Inflammatory macrophage treated with lipopolysaccharide for 1 hour (primary cell): Measurements from ENCODE around the gene DDAH2.

Experiments used
- DNase-seq, 2 donors: peaks; one replicate each; pipeline ENCODE4 v3.0.0-alpha.2; 2020 to 2022

The DDAH2 gene

DNA sequence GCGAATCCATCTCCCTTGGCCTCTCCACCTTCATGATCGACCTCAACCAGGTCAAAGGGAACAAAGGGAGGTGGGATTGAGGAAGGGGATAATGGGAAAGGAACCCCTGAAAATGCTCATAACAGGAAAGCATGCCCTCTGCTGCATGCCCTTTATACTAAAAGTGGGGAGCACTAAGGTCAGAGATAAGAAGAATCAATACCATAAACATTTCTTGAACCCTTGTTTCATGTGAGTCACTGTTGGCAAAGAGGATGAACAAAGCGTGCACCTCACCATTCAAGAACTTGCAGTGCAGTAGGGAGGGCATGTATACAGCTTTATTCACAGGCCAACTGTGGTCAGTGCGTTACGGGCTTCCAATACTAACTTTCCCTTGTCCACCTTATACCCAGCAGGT is 31.7 kb upstream of the DDAH2 start:
- DNase-seq = no peak

DNA sequence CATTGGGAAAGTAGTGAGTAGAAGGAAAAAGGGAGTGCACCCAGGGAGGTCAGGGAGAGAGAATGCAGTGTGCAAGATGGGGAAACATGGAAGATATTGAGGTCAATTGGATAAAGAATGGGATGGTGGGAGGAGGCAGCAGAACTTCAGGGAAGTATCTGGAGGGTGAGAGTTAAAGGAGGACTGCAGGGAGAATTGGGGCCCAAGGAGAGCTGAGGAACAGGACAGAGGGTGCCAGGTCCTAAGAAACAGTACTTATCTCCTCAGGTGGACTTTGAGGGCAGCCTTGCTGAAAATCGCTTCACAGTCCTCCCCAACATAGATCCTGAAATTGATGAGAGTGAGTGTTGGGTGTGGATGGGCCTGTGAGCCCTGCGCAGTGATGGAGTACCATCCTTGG is 29.2 kb upstream of the DDAH2 start:
- DNase-seq = no peak

DNA sequence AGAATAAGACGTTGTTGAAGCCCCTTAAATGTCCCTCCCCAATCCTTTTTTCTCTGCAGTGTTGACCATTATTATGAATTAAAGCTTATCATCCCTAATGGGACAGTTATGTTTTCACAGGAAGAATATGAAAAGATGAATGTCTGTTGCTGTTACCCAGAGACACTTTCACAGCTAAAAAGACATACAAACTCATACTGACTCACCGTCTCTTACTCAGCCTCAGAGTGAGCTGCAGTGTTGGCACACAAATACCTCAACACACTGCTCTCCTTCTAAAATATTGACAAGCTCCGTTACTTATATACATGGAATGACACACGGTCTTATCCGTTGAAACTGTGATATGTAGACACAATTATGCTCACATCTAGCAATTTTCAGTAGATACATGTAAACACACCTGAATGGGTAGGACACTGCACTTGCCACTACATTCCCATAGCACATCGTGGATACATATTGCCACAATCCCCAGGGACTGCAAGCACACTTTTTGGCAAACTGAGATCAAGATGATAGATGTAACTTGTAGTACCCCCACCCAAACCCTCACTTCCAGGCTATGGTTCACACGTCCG is 23.7 kb upstream of the DDAH2 start:
- no peak for DNase-seq

DNA sequence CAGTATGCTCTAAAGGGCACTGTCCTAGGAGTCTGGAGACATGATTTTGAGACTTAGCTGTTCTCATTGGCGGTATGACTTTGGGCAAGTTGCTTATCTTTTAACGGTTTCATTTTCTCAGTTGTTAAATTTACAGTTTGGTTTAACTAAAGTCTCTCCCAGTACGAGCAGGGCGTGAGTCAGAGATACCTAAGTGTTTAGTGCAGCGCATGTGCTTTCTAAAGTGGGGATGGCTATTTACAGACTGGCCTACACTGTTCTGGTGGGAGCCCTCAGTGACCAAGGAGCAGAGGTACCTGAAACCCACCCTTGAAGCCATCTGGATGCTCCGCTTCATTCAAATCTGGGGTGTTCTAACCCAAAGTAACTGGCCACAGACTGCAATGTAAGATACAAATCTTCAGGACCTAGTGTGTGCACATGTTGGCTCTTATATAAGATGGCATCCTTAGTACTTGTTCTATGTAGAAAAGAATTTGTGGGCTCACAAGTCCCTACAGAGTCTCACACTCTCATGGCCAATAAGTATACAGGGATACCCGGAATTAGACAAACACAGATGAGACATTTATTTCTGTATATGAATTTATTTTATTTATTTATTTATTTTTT is 21.4 kb upstream of the DDAH2 start:
- no peak for DNase-seq

DNA sequence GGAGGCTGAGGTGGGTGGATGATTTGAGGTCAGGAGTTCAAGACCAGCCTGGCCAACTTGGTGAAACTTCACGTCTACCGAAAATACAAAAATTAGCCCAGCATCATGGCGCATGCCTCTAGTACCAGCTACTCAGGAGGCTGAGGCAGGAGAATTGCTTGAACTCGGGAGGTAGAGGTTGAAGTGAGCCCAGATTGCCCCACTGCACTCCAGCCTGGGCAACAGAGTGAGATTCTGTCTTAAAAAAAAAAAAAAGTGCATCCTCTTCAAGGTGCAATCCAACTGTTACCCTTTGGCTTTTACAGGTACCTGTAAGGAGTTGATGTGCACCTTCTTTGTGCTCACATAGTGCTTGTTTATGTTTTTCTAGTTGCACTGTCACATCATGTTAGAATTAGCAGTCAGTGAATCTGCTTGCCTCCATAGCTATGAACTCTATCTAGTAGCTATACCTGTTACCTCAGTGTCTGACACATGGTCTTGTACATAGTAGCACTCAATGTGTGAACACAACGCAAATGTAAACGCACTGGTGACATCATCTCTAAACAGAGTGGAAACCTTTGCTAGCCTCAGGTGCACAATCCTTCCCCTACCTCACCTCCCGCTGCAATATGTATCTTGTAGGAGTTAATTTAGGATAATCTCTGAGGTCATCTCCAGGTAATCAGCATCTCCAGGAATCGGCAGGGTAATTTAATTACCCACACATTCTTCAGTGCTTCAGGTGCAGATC is 20.4 kb upstream of the DDAH2 start:
- no peak for DNase-seq

DNA sequence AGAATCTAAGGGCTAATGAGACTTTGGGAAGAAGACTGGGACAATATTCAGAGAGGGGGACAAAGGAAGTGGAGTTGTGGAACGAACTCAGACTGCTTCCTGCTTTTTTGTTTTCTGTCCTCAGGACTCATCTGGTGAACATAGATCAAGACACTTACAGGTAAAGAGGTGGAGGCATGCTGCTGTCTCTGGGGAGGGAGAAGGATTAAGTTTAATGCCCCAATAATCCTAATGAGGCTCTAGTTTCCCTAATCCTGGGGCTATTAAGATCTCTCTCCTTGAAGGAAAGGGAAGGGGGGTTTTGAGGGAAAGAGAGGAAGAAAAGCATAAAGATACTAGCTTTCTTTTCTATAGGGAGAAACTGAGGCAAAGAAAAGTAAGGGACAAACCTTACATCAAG is 15.3 kb upstream of the DDAH2 start:
- no peak for DNase-seq

DNA sequence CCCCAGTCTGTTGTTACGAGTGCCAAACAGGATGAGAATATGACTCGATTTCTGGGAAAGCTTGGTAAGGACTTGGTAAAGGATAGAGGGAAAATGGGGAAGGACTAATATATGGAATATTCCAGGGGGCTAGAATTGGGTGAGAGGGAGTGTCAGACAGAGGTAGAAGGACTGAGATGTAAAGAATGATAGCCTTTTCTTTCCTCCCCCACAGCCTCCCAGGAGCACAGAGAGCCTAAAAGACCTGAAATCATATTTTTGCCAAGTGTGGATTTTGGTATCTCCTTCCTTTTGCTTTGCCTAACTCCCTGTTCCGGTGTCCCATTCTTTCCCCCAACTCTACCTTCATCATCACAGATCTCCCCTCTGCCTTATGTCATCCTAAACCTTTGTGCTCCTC is 13.8 kb upstream of the DDAH2 start:
- DNase-seq = no peak

DNA sequence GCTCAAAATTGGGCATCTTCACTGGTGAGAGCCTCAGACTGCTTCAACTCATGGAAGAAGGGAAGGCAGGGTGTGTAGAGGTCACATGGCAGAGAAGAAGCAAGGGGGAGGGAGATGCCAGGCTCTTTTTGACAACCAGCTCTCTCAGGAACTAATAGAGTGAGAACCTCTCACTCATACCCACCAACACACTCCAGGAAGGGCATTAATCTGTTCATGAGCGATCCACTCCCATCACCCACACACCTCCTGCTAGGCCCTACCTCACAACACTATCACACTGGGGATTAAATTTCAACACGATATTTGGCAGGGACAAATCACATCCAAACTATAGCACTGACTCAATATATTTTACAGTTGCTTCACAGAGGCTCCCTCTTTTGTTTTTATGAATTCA is 12.7 kb upstream of the DDAH2 start:
- DNase-seq = no peak

DNA sequence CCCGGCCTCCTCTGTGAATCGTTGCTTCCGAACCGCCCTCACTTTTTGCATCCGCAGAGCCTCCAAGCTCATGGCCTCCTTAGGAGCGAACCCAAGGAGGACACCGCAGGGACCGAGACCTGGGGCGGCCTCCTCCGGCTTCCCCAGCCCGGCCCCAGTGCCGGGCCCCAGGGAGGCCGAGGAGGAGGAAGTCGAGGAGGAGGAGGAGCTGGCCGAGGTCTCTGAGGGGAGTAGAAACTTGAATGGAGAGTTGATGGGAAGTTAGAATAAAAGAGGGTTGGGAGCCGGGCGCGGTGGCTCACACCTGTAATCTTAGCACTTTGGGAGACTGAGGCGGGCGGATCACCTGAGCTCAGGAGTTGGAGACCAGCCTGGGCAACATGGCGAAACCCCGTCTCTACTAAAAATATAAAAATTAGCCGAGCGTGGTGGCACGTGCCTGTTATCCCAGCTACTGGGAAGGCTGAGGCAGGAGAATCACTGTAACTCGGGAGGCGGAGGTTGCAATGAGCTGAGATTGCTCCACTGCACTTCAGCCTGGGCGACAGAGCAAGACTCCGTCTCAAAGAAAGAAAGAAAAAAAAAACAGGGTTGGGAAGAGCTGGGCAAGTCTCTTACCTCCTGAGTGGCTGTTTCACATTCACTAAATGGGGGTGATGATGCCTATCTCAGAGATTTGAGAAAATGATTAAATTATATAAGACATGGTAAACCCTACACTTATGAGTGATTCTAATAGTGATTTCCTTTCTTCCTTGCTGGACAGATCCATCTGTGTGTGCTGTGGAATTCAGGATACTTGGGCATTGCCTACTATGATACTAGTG is 11.5 kb upstream of the DDAH2 start:
- peak; percentile 52 to 58 for DNase-seq

DNA sequence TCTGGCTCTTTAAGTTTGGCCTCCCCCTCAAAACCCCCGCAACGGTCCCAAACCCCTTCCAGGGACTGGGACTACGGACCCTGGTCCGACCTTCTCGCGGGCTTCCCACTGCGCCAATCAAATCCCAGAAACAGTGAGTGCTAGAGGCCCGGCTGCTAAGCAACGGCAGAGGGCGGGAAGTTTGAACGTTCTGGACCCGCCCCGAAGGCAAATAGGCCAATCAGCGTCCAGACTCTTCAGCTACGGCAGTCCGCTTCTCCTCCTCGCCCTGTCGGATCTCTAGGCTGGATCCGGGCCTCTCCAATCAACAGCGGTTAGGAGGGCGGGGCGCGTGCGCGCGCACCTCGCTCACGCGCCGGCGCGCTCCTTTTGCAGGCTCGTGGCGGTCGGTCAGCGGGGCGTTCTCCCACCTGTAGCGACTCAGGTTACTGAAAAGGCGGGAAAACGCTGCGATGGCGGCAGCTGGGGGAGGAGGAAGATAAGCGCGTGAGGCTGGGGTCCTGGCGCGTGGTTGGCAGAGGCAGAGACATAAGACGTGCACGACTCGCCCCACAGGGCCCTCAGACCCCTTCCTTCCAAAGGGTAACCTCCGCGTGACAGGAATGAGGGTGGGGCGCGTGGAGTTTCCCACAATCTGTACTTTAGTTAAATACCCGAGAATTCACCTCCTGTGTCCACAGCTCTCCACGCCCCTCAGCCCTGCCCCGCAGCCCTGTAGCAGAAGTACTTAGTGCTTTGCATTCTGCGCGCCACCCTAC is 10.7 kb upstream of the DDAH2 start, which contains the start of gene MSH5:
TSS of gene MSH5 (plus strand) at position 367 of the 758 bp plus-strand sequence. CDS start 462 bp downstream, outside the sequence.
- DNase-seq = peak; percentile 99

DNA sequence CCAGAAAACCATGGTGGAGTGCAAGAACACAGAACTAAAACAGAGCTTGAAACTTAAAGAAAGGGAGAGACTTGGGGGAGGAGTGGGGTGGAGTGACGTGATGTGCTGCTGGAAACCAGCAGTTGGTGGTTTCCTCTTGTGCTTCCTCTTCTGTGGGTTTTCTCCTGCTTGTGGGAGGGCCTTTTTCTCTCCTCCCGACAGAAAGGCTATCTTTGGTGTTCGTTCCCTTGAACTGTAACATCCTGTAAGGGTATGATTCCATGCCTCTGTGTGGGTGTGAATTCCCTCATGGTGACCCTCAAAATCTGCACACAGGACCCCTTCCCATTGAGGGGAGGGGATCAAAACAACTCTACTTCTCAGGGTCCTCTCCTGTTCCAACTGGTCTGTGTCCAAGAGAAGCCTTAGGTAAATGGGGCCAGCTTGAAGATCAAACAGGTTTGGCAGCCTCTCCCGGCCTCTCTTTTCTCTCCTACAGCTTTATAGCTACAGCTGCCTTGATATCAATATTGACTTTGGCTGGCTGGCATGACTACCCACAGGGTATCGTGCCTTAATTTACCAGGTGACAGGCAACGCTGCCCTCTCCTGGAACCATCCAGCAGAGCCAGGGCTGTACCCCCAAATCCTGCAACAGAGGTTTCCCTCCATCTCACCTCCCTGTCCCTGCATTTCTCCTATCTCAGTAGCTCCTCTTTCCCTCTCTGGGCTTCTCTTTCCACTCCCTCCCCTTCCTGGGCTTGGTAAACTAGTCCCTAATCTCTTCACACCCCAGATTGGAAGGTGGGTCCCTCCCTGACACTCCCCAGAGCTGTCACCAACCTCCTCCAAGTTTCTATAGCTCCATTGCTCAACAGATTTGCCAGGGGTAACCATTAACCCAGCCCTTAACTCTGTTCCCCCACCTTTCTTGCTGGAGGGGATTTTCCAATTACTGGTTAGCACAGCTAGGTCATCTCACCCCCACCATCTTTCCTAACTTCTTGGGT is 9.2 kb upstream of the DDAH2 start:
- DNase-seq = peak; percentile 88 to 91

DNA sequence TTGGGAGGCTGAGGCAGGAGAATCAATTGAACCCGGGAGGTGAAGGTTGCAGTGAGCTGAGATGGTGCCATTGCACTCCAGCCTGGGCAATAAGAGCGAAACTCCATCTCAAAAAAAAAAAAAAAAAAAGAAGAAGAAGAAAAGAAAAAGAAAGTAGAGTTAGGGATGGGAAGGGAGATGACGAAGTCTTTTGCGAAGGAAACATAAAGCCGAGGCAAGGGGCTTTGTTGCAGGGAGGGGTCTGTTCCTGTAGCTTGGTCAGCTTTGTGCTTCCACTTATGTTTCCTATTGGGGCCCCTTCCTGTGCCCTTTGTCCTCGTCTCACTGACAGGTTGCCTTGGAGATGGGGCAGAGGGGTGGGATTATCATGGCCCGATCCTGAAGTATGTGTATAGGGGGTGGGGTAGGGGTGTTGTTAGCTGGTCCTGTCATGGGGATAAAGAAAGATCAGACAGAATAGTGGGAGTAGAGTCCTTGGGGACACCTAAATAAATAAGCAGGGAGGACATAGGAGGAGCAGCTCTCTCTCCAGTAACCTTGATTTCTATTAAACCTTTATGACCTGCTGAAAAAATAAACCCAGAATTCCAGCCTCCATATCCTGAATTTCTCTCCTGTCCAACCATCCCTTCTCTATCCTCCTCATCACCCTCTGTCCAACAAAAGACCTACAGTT is 8.4 kb upstream of the DDAH2 start:
- DNase-seq = peak; percentile 21 to 49

DNA sequence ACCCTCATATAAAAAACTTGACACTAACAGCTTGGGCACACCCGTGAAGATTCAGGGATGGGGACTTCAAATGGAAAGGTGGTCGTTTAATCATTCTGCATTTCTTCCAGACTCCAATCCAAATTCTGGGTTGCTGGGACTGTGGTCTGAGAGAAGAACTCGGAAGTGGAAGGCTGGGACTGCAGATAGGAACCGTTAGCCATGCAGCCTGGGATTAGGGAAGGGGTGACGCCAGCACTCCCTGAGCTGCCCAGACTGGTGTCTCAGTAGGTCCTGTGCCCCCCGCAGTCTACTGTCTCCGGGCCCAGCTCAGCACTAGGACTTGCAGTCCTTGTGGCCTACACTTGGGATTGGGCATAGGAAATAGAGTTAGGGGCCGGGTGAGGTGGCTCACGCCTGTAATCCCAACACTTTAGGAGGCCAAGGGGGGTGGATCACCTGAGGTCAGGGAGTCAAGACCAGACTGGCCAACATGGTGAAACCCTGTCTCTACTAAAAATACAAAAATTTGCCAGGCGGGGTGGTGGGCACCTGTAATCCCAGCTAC is 7.7 kb upstream of the DDAH2 start:
- DNase-seq = no peak

DNA sequence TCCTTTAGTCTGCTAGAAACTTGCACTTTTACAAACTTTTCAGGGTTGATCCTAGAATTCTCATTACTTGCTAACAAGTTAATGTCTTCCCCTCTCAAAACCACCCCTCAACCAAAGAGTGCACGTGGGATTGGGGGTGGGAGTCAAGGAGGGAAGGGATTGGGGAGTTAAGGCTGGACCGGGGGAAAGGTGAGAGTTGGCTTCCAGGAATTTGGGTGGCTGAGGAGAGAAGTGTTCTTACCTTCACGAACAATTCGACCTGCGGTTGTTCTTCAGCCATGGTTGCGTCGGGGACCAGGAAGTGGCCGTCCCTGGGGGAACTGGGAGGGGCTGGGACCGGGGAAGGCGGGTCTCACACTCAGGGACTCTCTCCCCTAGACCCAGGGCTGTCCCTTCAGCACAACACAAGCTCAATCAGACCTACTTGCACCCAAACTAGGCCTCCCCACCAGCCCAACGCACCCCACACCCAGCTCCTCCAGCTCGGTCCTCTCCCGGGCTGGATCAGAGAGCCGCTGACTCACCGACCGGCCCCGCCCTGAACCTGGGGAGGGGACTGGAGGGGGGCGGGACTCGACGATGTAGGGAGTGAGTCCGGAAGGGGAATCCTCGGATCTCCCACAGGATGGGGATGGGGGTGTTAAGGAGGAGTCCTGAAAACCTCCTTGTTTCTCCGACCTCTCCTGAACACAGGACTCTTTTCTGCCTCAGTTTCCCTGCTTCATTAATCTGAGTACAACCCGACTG is 7.1 kb upstream of the DDAH2 start, which contains the start of gene CLIC1:
TSS of gene CLIC1 (minus strand) at position 510 of the 747 bp plus-strand sequence. CDS start at position 280, 230 bp downstream.
- peak; percentile 78 to 88 for DNase-seq

DNA sequence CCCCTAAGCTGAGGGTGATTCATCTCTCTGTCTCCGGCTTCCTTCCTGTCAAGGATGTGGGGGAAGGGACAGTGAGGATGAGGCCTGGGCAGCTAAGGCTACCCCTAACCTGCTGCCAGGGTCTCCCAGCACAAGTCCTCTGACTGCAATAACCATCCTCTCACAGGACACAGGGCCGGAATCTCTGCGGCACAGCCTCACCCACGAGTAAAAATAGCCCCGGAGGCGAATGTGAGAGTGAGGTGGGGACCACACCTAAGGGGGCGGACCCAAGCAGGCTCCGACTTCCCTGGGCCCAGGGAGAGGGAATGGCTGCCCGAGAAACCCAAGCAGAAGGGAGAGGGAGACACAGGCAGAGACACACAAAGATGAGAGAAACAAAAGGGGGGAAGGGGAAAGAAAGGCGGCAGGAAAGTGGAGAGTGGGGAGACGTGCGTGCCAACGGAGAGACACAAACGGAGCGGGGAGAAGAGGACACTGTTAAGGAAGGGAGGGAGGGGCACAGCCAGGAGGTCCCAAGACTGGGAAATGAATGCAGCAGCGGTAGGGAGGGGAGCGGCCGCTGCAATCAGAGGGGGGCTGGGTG is 5.8 kb upstream of the DDAH2 start:
- peak; percentile 75 to 76 for DNase-seq

DNA sequence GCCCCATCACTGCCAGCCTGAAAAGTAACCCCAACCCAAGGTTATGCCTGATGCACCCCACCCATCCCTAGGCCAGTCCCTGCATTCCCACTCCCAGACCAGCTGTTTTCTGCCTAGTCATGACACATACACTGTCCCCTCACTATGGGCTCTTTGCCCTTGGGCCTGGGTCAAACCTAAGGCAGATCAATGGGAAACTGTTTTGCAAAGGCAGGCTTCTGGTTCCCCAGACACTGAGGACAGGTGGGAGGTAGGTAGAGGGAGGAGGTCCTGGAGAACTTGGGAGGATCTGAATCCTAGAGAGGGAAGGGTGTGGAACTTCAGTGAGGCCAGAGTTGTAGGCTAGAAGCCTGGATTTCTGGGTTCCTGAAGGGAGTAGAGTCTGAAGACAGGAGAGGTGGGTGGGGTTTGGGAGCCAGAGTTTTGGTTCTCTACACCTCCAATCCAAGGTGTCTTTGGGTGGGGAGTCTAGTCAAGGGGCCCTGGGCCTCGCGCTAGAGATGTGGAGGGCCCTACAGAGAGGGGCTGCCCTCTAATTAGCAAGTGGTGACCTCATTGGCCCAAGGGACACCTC is 5.2 kb upstream of the DDAH2 start:
- no peak for DNase-seq

DNA sequence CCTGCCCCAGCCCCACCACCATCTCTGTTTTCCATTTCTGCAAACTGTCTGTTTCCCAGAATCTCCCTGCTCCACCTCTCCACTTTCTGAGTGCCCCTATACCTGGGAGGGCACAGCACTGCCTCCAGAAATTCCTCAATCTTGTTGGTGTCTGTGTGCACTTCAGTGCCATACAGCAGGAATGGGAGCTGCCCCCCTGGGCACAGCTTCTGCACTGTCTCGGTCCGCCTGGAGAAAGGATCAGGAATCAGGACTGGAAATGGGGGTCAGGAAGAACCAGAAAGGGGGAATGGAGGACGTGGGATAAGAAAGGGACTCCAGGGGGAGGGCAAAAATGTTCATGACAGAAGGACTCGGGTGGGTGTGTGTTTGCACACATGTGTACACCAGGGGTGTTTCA is 4.6 kb upstream of the DDAH2 start:
- DNase-seq = no peak

DNA sequence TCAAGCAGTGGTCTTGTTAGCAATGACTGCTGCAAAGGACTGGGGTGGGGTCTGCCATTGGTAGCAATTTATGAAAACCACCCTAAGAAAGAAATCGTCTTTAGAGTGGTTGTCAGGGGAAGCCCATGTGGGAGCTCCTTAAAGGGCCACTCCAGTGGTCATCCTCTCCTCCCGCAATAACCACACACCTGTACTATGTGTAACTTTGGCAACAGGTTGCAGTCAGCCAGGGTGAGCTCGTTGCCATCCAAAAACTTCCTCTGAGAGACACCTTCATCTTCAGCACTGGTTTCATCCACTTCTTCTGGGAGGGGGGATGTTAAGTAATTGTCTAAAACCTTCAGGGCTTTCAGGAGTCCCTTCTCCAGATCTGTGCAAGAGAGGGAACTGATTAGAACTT is 2.9 kb upstream of the DDAH2 start:
- DNase-seq = no peak

DNA sequence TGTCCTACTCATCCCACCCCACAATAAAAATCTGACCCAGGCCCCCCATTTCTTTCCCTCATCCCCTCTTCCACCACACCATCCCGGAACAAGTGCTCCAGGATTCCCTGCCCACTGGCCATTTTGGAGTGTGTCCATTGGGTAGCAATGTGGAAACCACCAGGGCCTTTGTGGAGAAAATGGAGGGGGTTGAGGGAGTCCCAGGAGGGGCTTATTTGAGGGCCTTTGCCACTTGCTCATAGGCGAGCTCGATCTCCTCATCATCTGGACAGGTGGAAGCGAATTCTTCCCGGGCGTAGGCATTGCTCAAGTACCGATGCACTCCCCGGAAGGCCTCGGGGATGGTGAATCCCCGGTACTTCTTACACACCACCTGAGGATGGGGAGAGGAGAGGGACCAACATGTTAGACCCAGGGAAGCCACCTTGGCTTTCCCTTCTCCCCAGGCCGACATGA is 1.6 kb upstream of the DDAH2 start:
- no peak for DNase-seq
